Measurements from ENCODE around the gene LAIR2. TPM values are rescaled to one million over a fixed set of nuclear protein-coding genes. Genes with fewer than 3 reads are reported as not detected.

LAIR2 gene
- total RNA-seq, 1 experiment from 2014 or later = not detected

- TF ChIP-seq, protein P1, sequence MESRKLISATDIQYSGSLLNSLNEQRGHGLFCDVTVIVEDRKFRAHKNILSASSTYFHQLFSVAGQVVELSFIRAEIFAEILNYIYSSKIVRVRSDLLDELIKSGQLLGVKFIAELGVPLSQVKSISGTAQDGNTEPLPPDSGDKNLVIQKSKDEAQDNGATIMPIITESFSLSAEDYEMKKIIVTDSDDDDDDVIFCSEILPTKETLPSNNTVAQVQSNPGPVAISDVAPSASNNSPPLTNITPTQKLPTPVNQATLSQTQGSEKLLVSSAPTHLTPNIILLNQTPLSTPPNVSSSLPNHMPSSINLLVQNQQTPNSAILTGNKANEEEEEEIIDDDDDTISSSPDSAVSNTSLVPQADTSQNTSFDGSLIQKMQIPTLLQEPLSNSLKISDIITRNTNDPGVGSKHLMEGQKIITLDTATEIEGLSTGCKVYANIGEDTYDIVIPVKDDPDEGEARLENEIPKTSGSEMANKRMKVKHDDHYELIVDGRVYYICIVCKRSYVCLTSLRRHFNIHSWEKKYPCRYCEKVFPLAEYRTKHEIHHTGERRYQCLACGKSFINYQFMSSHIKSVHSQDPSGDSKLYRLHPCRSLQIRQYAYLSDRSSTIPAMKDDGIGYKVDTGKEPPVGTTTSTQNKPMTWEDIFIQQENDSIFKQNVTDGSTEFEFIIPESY (IDR thresholded peaks at IDR 0.05; ENCODE audit: extremely low read depth, insufficient replicate concordance, low read length) = no peak
- TF ChIP-seq TCF7L2 (IDR thresholded peaks at IDR 0.05; ENCODE audit: borderline replicate concordance, extremely low read depth, insufficient read depth, insufficient read length) (no peak), ELF1 (IDR thresholded peaks at IDR 0.05; ENCODE audit: borderline replicate concordance, low read depth) (no peak), RAD21 (IDR thresholded peaks at IDR 0.05; ENCODE audit: low read depth) (no peak), EGR1 (IDR thresholded peaks at IDR 0.05; ENCODE audit: low read depth) (no peak), ZNF274 (IDR thresholded peaks at IDR 0.05; ENCODE audit: low read depth, low read length) (no peak), SIN3A (IDR thresholded peaks at IDR 0.05; ENCODE audit: low read depth) (no peak)
- H3K4me3 ChIP-seq (replicated peaks in 1 of 2; ENCODE audit: low read depth in 1 of 2, low read length in 2 of 2) = no peak overlapping the region
- H3K9ac ChIP-seq (ENCODE audit: low read length) = no peak overlapping the region
- H3K9me2 ChIP-seq (ENCODE audit: insufficient read depth) = no peaks in the 10 kb centered on the region
- no peaks in the 10 kb centered on the region for H3K9me3 ChIP-seq (ENCODE audit: control insufficient read depth in 1 of 2, insufficient read depth in 1 of 2, low read depth in 1 of 2, low read length in 2 of 2)
- peaks cover 0 to under 1% of the 10 kb centered on the region in 2 experiments; a peak in 3 of 4 replicates for H3K4me1 ChIP-seq (ENCODE audit: control insufficient read depth in 1 of 2, insufficient read depth in 2 of 2, low read length in 2 of 2)
- ChIA-PET RAD21 (ENCODE audit: low non-redundant PET in 1 of 2, low total read pairs in 2 of 2, uncharacterized antibody in 2 of 2, unreplicated experiment in 2 of 2) (no interaction called here), CTCF (no interaction called here), POLR2A (no interaction called here)
- ATAC-seq (no peak), DNase-seq (ENCODE audit: low read depth, low spot score) (no peak)
- BruUV-seq (replicated peaks) = no TSS peak
- H3K27me3 ChIP-seq (ENCODE audit: insufficient read depth, low read length) = no peaks in the 10 kb centered on the region
- no peak overlapping the region for H2AFZ ChIP-seq (ENCODE audit: low read depth, low read length, poor library complexity, severe bottlenecking)
- no peak overlapping the region for H3K27ac ChIP-seq (ENCODE audit: low read depth, low read length)
- H4K20me1 ChIP-seq (ENCODE audit: insufficient read depth) = 0 out of 2 replicates have a peak, but pooled peaks cover 3% of the 10 kb centered on the region
- intact Hi-C loops (cut with micrococcal nuclease) = no loop called here
- H3K79me2 ChIP-seq (ENCODE audit: insufficient read depth, low read length) = peaks cover 92% of the 10 kb centered on the region
- H3K36me3 ChIP-seq (ENCODE audit: control insufficient read depth in 1 of 2, insufficient read depth in 2 of 2, low read length in 2 of 2) = peaks cover 66 to 73% of the 10 kb centered on the region in 2 experiments; a peak in 3 of 4 replicates
- H3K4me2 ChIP-seq (ENCODE audit: low read length) = no peak overlapping the region
Observed at GRCh38 chr19:54456423-54457373, 45.9 kb upstream of the LAIR2 start.

All from HCT116 (cell line).